ENCODE data around the gene KCNN2. TPM values are rescaled to one million over a fixed set of nuclear protein-coding genes. Genes with fewer than 3 reads are reported as not detected.

Gene KCNN2
- total RNA-seq, 4 donors from 2014 or later = 0.40 TPM; not detected in 3

GRCh38 chr5:114355086-114355830, 6.6 kb upstream of the KCNN2 start:
- Histone ChIP-seq H3K27me3 (peaks cover 0 to 9% of the 10 kb centered on the region in 2 donors), H3K27ac (no peak overlapping the region), H3K4me1 (peaks cover 0 to under 1% (median 0%) of the 10 kb centered on the region in 4 donors), H3K9me3 (no peaks in the 10 kb centered on the region), H3K4me3 (no peak overlapping the region), H3K36me3 (no peaks in the 10 kb centered on the region)
- no peak for TF ChIP-seq POLR2A (IDR thresholded peaks at IDR 0.05)
- no peak for TF ChIP-seq CTCF (IDR thresholded peaks at IDR 0.05)
- DNase-seq = no peak

GRCh38 chr5:114358329-114358728, 3.5 kb upstream of the KCNN2 start:
- Histone ChIP-seq H3K36me3 (no peaks in the 10 kb centered on the region), H3K27ac (no peak overlapping the region), H3K4me1 (peaks cover 0 to 31% (median 0%) of the 10 kb centered on the region in 4 donors), H3K27me3 (peaks cover 0 to 35% of the 10 kb centered on the region in 2 donors), H3K4me3 (no peak overlapping the region), H3K9me3 (no peaks in the 10 kb centered on the region)
- no peak for DNase-seq
- no peak for TF ChIP-seq POLR2A (IDR thresholded peaks at IDR 0.05)
- no peak for TF ChIP-seq CTCF (IDR thresholded peaks at IDR 0.05)

GRCh38 chr5:114360357-114360756, 1.5 kb upstream of the KCNN2 start:
- H3K27me3 ChIP-seq = peaks cover 0 to 35% of the 10 kb centered on the region in 2 donors
- H3K27ac ChIP-seq = no peak overlapping the region
- H3K36me3 ChIP-seq = no peaks in the 10 kb centered on the region
- peak overlapping the region in 2 of 4 donors; percentile 56 to 63 for H3K4me3 ChIP-seq
- DNase-seq = no peak
- peaks cover 0 to 37% (median 0%) of the 10 kb centered on the region in 4 donors for H3K4me1 ChIP-seq
- H3K9me3 ChIP-seq = no peaks in the 10 kb centered on the region
- TF ChIP-seq POLR2A (IDR thresholded peaks at IDR 0.05) = no peak
- TF ChIP-seq CTCF (IDR thresholded peaks at IDR 0.05) = no peak

GRCh38 chr5:114360816-114361723, 800 bp upstream of the KCNN2 start:
- Histone ChIP-seq H3K4me1 (peaks cover 0 to 37% (median 0%) of the 10 kb centered on the region in 4 donors), H3K27ac (no peak overlapping the region), H3K36me3 (no peaks in the 10 kb centered on the region), H3K27me3 (peaks cover 0 to 35% of the 10 kb centered on the region in 2 donors), H3K4me3 (peak overlapping the region; percentile 10 to 63 (median 37)), H3K9me3 (no peaks in the 10 kb centered on the region)
- peak in 1 of 3 donors; percentile 51 for DNase-seq
- TF ChIP-seq POLR2A (IDR thresholded peaks at IDR 0.05) (no peak), CTCF (IDR thresholded peaks at IDR 0.05) (peak in 1 of 6 experiments; percentile 9)

GRCh38 chr5:114362197-114362976, 517 bp downstream of the KCNN2 start:
- Histone ChIP-seq H3K36me3 (no peaks in the 10 kb centered on the region), H3K4me3 (peak overlapping the region; percentile 8 to 63 (median 37)), H3K4me1 (peaks cover 0 to 37% (median 0%) of the 10 kb centered on the region in 4 donors), H3K27ac (no peak overlapping the region), H3K27me3 (peaks cover 0 to 35% of the 10 kb centered on the region in 2 donors), H3K9me3 (no peaks in the 10 kb centered on the region)
- peak in 1 of 3 donors; percentile 56 for DNase-seq
- TF ChIP-seq POLR2A (IDR thresholded peaks at IDR 0.05) (no peak), CTCF (IDR thresholded peaks at IDR 0.05) (no peak)
